Measurements from ENCODE around the gene ASB1. TPM values are rescaled to one million over a fixed set of nuclear protein-coding genes. Genes with fewer than 3 reads are reported as not detected.

Gene ASB1
- total RNA-seq, 1 donor from 2014 or later, result 8.5 TPM

- Mint-ChIP-seq H3K4me1 (ENCODE audit: unreplicated experiment) (no peaks in the 10 kb centered on the region), H3K9me3 (ENCODE audit: unreplicated experiment) (peaks cover 8% of the 10 kb centered on the region), H3K4me3 (ENCODE audit: unreplicated experiment) (no peak overlapping the region), H3K36me3 (ENCODE audit: low read depth, unreplicated experiment) (peaks cover 11% of the 10 kb centered on the region), H3K27me3 (ENCODE audit: unreplicated experiment) (peaks cover 3% of the 10 kb centered on the region), H3K27ac (ENCODE audit: unreplicated experiment) (no peak overlapping the region)
- no peak for DNase-seq (ENCODE audit: low spot score)
- no peak for TF ChIP-seq CTCF (IDR thresholded peaks at IDR 0.05; ENCODE audit: unreplicated experiment)
These were observed 13.4 kb upstream of the ASB1 start for GRCh38 chr2:238413368-238413767.

- no peak for TF ChIP-seq CTCF (IDR thresholded peaks at IDR 0.05; ENCODE audit: unreplicated experiment)
- peaks cover 2% of the 10 kb centered on the region for H3K4me1 Mint-ChIP-seq (ENCODE audit: unreplicated experiment)
- no peak for DNase-seq (ENCODE audit: low spot score)
- H3K36me3 Mint-ChIP-seq (ENCODE audit: low read depth, unreplicated experiment), result peaks cover 11% of the 10 kb centered on the region
- H3K27ac Mint-ChIP-seq (ENCODE audit: unreplicated experiment), result no peak overlapping the region
- no peak overlapping the region for H3K4me3 Mint-ChIP-seq (ENCODE audit: unreplicated experiment)
- peaks cover 3% of the 10 kb centered on the region for H3K27me3 Mint-ChIP-seq (ENCODE audit: unreplicated experiment)
- H3K9me3 Mint-ChIP-seq (ENCODE audit: unreplicated experiment), result peaks cover 8% of the 10 kb centered on the region
These were observed 11.5 kb upstream of the ASB1 start for GRCh38 chr2:238415036-238415764.

- no peak for DNase-seq (ENCODE audit: low spot score)
- H3K4me1 Mint-ChIP-seq (ENCODE audit: unreplicated experiment), result peaks cover 9% of the 10 kb centered on the region
- no peak for TF ChIP-seq CTCF (IDR thresholded peaks at IDR 0.05; ENCODE audit: unreplicated experiment)
- no peak overlapping the region for H3K27ac Mint-ChIP-seq (ENCODE audit: unreplicated experiment)
- H3K27me3 Mint-ChIP-seq (ENCODE audit: unreplicated experiment), result peaks cover 5% of the 10 kb centered on the region
- peaks cover 8% of the 10 kb centered on the region for H3K9me3 Mint-ChIP-seq (ENCODE audit: unreplicated experiment)
- H3K4me3 Mint-ChIP-seq (ENCODE audit: unreplicated experiment), result no peak overlapping the region
- peaks cover 11% of the 10 kb centered on the region for H3K36me3 Mint-ChIP-seq (ENCODE audit: low read depth, unreplicated experiment)
These were observed 10.8 kb upstream of the ASB1 start for GRCh38 chr2:238415893-238416292.

- Mint-ChIP-seq H3K4me1 (ENCODE audit: unreplicated experiment) (peaks cover 16% of the 10 kb centered on the region), H3K27me3 (ENCODE audit: unreplicated experiment) (peaks cover 5% of the 10 kb centered on the region), H3K27ac (ENCODE audit: unreplicated experiment) (no peak overlapping the region), H3K9me3 (ENCODE audit: unreplicated experiment) (peaks cover 8% of the 10 kb centered on the region), H3K36me3 (ENCODE audit: low read depth, unreplicated experiment) (peaks cover 11% of the 10 kb centered on the region), H3K4me3 (ENCODE audit: unreplicated experiment) (no peak overlapping the region)
- no peak for DNase-seq (ENCODE audit: low spot score)
- no peak for TF ChIP-seq CTCF (IDR thresholded peaks at IDR 0.05; ENCODE audit: unreplicated experiment)
These were observed 8.3 kb upstream of the ASB1 start for GRCh38 chr2:238418196-238418998.
